HEK293 (cell line): ENCODE results near the gene CAND2.
"Not testable (repeated sequence)": the region's sequence is repeated elsewhere in the genome, so short reads cannot be mapped to it uniquely, and the experiment has no call there.

Experiments
- CTCF ChIA-PET: fragments of 350-600 bp; formaldehyde crosslinking; extraction: SDS; loops from one replicate; lab custom pipeline; 2021; ENCODE audit warnings: antibody characterized with exemption; lab: Yijun Ruan, JAX
- POLR2A ChIA-PET: fragments of 300-600 bp; formaldehyde crosslinking; extraction: SDS; loops from one replicate; lab custom pipeline; 2020; ENCODE audit warnings: antibody characterized with exemption, inconsistent platforms; lab: Yijun Ruan, JAX
- H3K27ac ChIP-seq: fragments of 200-500 bp; sonication (Bioruptor generic); 2 replicates; pipeline ENCODE4 v1.5.1; 2014; ENCODE audit warnings: low read depth, low read length, control low read depth, inconsistent platforms; ENCODE audit errors: extremely low read depth
- H3K36me3 ChIP-seq, 2 experiments: fragments of 200-500 bp in 1 of 2; sonication (Bioruptor generic) in 1 of 2; 1 replicate in 1 of 2; 2 replicates in 1 of 2; pipeline ENCODE4 v1.5.1; 2014 to 2017; ENCODE audit warnings: inconsistent platforms in 2 of 2, low read length in 2 of 2; ENCODE audit not compliant: control insufficient read depth in 2 of 2, insufficient read depth in 1 of 2
- H3K4me1 ChIP-seq: fragments of 200-500 bp; sonication (Bioruptor generic); 2 replicates; pipeline ENCODE4 v1.5.1; 2014; ENCODE audit warnings: mild to moderate bottlenecking, low read length, inconsistent platforms; ENCODE audit not compliant: control insufficient read depth, insufficient read depth
- H3K4me3 ChIP-seq: 2 replicates; pipeline ENCODE4 v1.5.1; 2011; ENCODE audit warnings: low read depth, mild to moderate bottlenecking, control low read depth, low read length, moderate library complexity
- H3K9me3 ChIP-seq: fragments of 200-500 bp; sonication (Bioruptor generic); 2 replicates; pipeline ENCODE4 v1.5.1; 2014; ENCODE audit warnings: low read depth, low read length, inconsistent platforms; ENCODE audit not compliant: control insufficient read depth, insufficient read depth
- GLI2 ChIP-seq: fragments of 450-650 bp; formaldehyde crosslinking; IDR thresholded peaks from 2 replicates; pipeline ENCODE4; 2017; ENCODE audit warnings: missing biosample characterization, missing genetic modification characterization, low read depth, borderline replicate concordance
- HOXC10 ChIP-seq: sonication (generic); formaldehyde crosslinking; IDR thresholded peaks from 2 replicates; pipeline ENCODE4 v1.8.1; 2023; ENCODE audit warnings: mild to moderate bottlenecking, missing genetic modification reagents
- HOXD13 ChIP-seq: sonication (generic); formaldehyde crosslinking; IDR thresholded peaks from 2 replicates; pipeline ENCODE4 v1.8.0; 2022; ENCODE audit warnings: missing genetic modification reagents, borderline replicate concordance
- KLF10 ChIP-seq: fragments of 450-650 bp; IDR thresholded peaks from 2 replicates; pipeline ENCODE4 v1.5.1; 2018; ENCODE audit warnings: missing biosample characterization, mild to moderate bottlenecking, missing genetic modification characterization
- SCRT1 ChIP-seq: fragments of 450-650 bp; formaldehyde crosslinking; IDR thresholded peaks from 2 replicates; pipeline ENCODE4 v1.5.1; 2016; ENCODE audit warnings: missing biosample characterization, missing genetic modification characterization, borderline replicate concordance
- SCRT2 ChIP-seq: fragments of 450-650 bp; formaldehyde crosslinking; IDR thresholded peaks from 2 replicates; pipeline ENCODE4 v1.5.1; 2016; ENCODE audit warnings: missing biosample characterization, missing genetic modification characterization
- ZBTB21 ChIP-seq: fragments of 450-650 bp; formaldehyde crosslinking; IDR thresholded peaks from 2 replicates; pipeline ENCODE4 v1.5.1; 2017; ENCODE audit warnings: missing biosample characterization, missing genetic modification characterization
- ZBTB48 ChIP-seq: fragments of 450-650 bp; formaldehyde crosslinking; IDR thresholded peaks from 2 replicates; pipeline ENCODE4 v1.5.1; 2016; ENCODE audit warnings: missing biosample characterization, missing genetic modification characterization
- ZNF10 ChIP-seq: fragments of 450-650 bp; formaldehyde crosslinking; IDR thresholded peaks from 2 replicates; pipeline ENCODE4 v1.5.1; 2017; ENCODE audit warnings: missing biosample characterization, missing genetic modification characterization
- ZNF16 ChIP-seq: fragments of 450-650 bp; formaldehyde crosslinking; IDR thresholded peaks from 2 replicates; pipeline ENCODE4 v1.5.1; 2016; ENCODE audit warnings: low read depth, missing biosample characterization, missing genetic modification characterization
- ZNF169 ChIP-seq: fragments of 450-650 bp; formaldehyde crosslinking; IDR thresholded peaks from 2 replicates; pipeline ENCODE4 v1.5.1; 2016; ENCODE audit warnings: missing biosample characterization, missing genetic modification characterization
- ZNF280C ChIP-seq: fragments of 450-650 bp; formaldehyde crosslinking; IDR thresholded peaks from 2 replicates; pipeline ENCODE4 v1.5.1; 2016; ENCODE audit warnings: missing biosample characterization, missing genetic modification characterization
- ZNF426 ChIP-seq: fragments of 450-650 bp; formaldehyde crosslinking; IDR thresholded peaks from 2 replicates; pipeline ENCODE4 v1.5.1; 2017; ENCODE audit warnings: missing biosample characterization, missing genetic modification characterization, mild to moderate bottlenecking, inconsistent platforms, moderate library complexity
- ZNF514 ChIP-seq: fragments of 450-650 bp; formaldehyde crosslinking; IDR thresholded peaks from 2 replicates; pipeline ENCODE4 v1.5.1; 2016; ENCODE audit warnings: missing biosample characterization, missing genetic modification characterization
- ZNF529 ChIP-seq: fragments of 450-650 bp; formaldehyde crosslinking; IDR thresholded peaks from 2 replicates; pipeline ENCODE4 v1.5.1; 2017; ENCODE audit warnings: missing genetic modification characterization, missing biosample characterization; ENCODE audit not compliant: insufficient replicate concordance
- ZNF548 ChIP-seq: fragments of 450-650 bp; formaldehyde crosslinking; IDR thresholded peaks from 2 replicates; pipeline ENCODE4 v1.5.1; 2016; ENCODE audit warnings: missing biosample characterization, missing genetic modification characterization
- ZNF549 ChIP-seq: fragments of 450-650 bp; IDR thresholded peaks from 2 replicates; pipeline ENCODE4 v1.5.1; 2018; ENCODE audit warnings: missing biosample characterization, missing genetic modification characterization, mild to moderate bottlenecking, inconsistent platforms, moderate library complexity
- ZNF555 ChIP-seq: fragments of 450-650 bp; formaldehyde crosslinking; conservative IDR thresholded peaks from 2 replicates; pipeline ENCODE4 v1.5.1; 2017; ENCODE audit warnings: missing biosample characterization, mild to moderate bottlenecking, missing genetic modification characterization, inconsistent platforms
- ZNF610 ChIP-seq: fragments of 450-650 bp; formaldehyde crosslinking; IDR thresholded peaks from 2 replicates; pipeline ENCODE4 v1.5.1; 2016; ENCODE audit warnings: missing biosample characterization, missing genetic modification characterization, borderline replicate concordance
- ZNF621 ChIP-seq: fragments of 450-650 bp; formaldehyde crosslinking; IDR thresholded peaks from 2 replicates; pipeline ENCODE4 v1.5.1; 2017; ENCODE audit warnings: missing biosample characterization, missing genetic modification characterization
- ZNF629 ChIP-seq: fragments of 450-650 bp; formaldehyde crosslinking; IDR thresholded peaks from 2 replicates; pipeline ENCODE4 v1.5.1; 2017; ENCODE audit warnings: missing biosample characterization, missing genetic modification characterization
- ZNF658 ChIP-seq: fragments of 450-650 bp; formaldehyde crosslinking; IDR thresholded peaks from 2 replicates; pipeline ENCODE4; 2016; ENCODE audit warnings: missing biosample characterization, missing genetic modification characterization
- ZNF670 ChIP-seq: fragments of 450-650 bp; formaldehyde crosslinking; IDR thresholded peaks from 2 replicates; pipeline ENCODE4 v1.5.1; 2016; ENCODE audit warnings: missing biosample characterization, missing genetic modification characterization, low read depth
- ZSCAN23 ChIP-seq: fragments of 450-650 bp; formaldehyde crosslinking; IDR thresholded peaks from 2 replicates; pipeline ENCODE4 v1.5.1; 2016; ENCODE audit warnings: missing biosample characterization, missing genetic modification characterization
- TF ChIP-seq, protein P1 (sequence below): fragments of 450-650 bp; formaldehyde crosslinking; IDR thresholded peaks from 2 replicates; pipeline ENCODE4 v1.5.1; 2016; ENCODE audit warnings: missing biosample characterization, missing genetic modification characterization
- TF ChIP-seq, protein P2 (sequence below): fragments of 450-650 bp; formaldehyde crosslinking; conservative IDR thresholded peaks from 2 replicates; pipeline ENCODE4 v1.5.1; 2016; ENCODE audit warnings: low read depth, missing biosample characterization, missing genetic modification characterization

CAND2 gene

GRCh38 chr3:12838179-12838965 is 41.9 kb downstream of the CAND2 start:
- Histone ChIP-seq H3K27ac (no peak overlapping the region), H3K4me3 (no peak overlapping the region), H3K36me3 (peaks cover 31 to 77% of the 10 kb centered on the region in 2 experiments), H3K9me3 (no peaks in the 10 kb centered on the region), H3K4me1 (no peaks in the 10 kb centered on the region)
- POLR2A ChIA-PET: no interaction called here
- CTCF ChIA-PET: interaction anchor here (0.6 to 1.3 kb wide), 3 partner anchors 132 to 623 kb away, joined by 3 to 4 read pairs (median 4); no protein-coding TSS in a partner anchor
- TF ChIP-seq ZNF10 (tag by site-specific recombination): no peak
- TF ChIP-seq, protein P1, sequence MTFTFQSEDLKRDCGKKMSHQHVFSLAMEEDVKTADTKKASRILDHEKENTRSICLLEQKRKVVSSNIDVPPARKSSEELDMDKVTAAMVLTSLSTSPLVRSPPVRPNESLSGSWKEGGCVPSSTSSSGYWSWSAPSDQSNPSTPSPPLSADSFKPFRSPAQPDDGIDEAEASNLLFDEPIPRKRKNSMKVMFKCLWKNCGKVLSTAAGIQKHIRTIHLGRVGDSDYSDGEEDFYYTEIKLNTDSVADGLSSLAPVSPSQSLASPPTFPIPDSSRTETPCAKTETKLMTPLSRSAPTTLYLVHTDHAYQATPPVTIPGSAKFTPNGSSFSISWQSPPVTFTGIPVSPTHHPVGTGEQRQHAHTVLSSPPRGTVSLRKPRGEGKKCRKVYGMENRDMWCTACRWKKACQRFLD (tag by site-specific recombination): no peak
- no peak for TF ChIP-seq ZNF658 (tag by site-specific recombination)
- no peak for TF ChIP-seq ZNF169
- no peak for TF ChIP-seq KLF10 (tag by site-specific recombination)
- TF ChIP-seq HOXD13: no peak
- no peak for TF ChIP-seq ZNF548 (tag by site-specific recombination)
- no peak for TF ChIP-seq GLI2 (tag by site-specific recombination)
- no peak for TF ChIP-seq ZNF426
- no peak for TF ChIP-seq ZNF549 (tag by site-specific recombination)
- no peak for TF ChIP-seq ZNF16 (tag by site-specific recombination)
- TF ChIP-seq ZNF621 (tag by site-specific recombination): no peak
- TF ChIP-seq ZBTB21 (tag by site-specific recombination): no peak
- TF ChIP-seq ZBTB48 (tag by site-specific recombination): no peak

GRCh38 chr3:12839156-12839946 is 42.9 kb downstream of the CAND2 start:
- Histone ChIP-seq H3K9me3 (no peaks in the 10 kb centered on the region), H3K36me3 (peaks cover 25 to 67% of the 10 kb centered on the region in 2 experiments), H3K4me1 (no peaks in the 10 kb centered on the region), H3K27ac (no peak overlapping the region), H3K4me3 (no peak overlapping the region)
- TF ChIP-seq ZNF610 (tag by site-specific recombination) (no peak), ZNF555 (tag by site-specific recombination) (no peak), SCRT1 (peak; percentile 87), ZNF514 (tag by site-specific recombination) (no peak), HOXC10 (no peak), SCRT2 (tag by site-specific recombination) (peak; percentile 96), ZNF529 (no peak), ZNF670 (no peak), ZNF629 (no peak), ZNF280C (tag by site-specific recombination) (no peak), ZSCAN23 (tag by site-specific recombination) (no peak)
- TF ChIP-seq, protein P2, sequence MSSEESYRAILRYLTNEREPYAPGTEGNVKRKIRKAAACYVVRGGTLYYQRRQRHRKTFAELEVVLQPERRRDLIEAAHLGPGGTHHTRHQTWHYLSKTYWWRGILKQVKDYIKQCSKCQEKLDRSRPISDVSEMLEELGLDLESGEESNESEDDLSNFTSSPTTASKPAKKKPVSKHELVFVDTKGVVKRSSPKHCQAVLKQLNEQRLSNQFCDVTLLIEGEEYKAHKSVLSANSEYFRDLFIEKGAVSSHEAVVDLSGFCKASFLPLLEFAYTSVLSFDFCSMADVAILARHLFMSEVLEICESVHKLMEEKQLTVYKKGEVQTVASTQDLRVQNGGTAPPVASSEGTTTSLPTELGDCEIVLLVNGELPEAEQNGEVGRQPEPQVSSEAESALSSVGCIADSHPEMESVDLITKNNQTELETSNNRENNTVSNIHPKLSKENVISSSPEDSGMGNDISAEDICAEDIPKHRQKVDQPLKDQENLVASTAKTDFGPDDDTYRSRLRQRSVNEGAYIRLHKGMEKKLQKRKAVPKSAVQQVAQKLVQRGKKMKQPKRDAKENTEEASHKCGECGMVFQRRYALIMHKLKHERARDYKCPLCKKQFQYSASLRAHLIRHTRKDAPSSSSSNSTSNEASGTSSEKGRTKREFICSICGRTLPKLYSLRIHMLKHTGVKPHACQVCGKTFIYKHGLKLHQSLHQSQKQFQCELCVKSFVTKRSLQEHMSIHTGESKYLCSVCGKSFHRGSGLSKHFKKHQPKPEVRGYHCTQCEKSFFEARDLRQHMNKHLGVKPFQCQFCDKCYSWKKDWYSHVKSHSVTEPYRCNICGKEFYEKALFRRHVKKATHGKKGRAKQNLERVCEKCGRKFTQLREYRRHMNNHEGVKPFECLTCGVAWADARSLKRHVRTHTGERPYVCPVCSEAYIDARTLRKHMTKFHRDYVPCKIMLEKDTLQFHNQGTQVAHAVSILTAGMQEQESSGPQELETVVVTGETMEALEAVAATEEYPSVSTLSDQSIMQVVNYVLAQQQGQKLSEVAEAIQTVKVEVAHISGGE (tag by site-specific recombination): no peak
- ChIA-PET POLR2A (no interaction called here), CTCF (interaction anchor here (1.3 kb wide), 1 partner anchor 222 kb away, joined by 4 read pairs; no protein-coding TSS in a partner anchor)

GRCh38 chr3:12840148-12840547 is 43.7 kb downstream of the CAND2 start:
- not testable (repeated sequence) for H3K4me1 ChIP-seq, H3K9me3 ChIP-seq
- peaks cover 17 to 59% of the 10 kb centered on the region in 2 experiments for H3K36me3 ChIP-seq
- POLR2A ChIA-PET: interaction anchor here (1.9 to 2.2 kb wide), 2 partner anchors 7 to 10 kb away, joined by 13 to 22 read pairs; no protein-coding TSS in a partner anchor
- H3K4me3 ChIP-seq: peak overlapping the region; percentile 93
- peak overlapping the region; percentile 98; the same call in 1 of the 2 replicates for H3K27ac ChIP-seq
- CTCF ChIA-PET: interaction anchor here (0.6 to 3.8 kb wide), 3 partner anchors 31 to 81 kb away, joined by 3 to 19 read pairs (median 3); no protein-coding TSS in a partner anchor
